Lower leg skin (tissue), 4 donors: ENCODE results near the gene NAB1. TPM values are rescaled to one million over a fixed set of nuclear protein-coding genes. Genes with fewer than 3 reads are reported as not detected.

Source experiments
- DNase-seq, 2 donors: peaks; one replicate each; pipeline ENCODE4 v3.0.0-alpha.2; 2019; ENCODE audit warnings: low spot score in 2 of 2
- H3K4me3 ChIP-seq: fragments of 200-600 bp; sonication (generic); 2 replicates; pipeline ENCODE4 v1.5.1; 2017; ENCODE audit warnings: mild to moderate bottlenecking, low read depth; ENCODE audit not compliant: poor library complexity, severe bottlenecking
- POLR2A ChIP-seq, 2 donors: fragments of 450-650 bp; IDR thresholded peaks; one replicate each; pipeline ENCODE4 v1.6.1; 2016 to 2017; ENCODE audit warnings: antibody characterized with exemption in 2 of 2, mild to moderate bottlenecking in 1 of 2, moderate library complexity in 1 of 2
- WGBS, 2 donors: methylation state at CpG; one replicate each; pipeline ENCODE4 v1.1.5; 2018; 5-methylcytosine and 5-hydroxymethylcytosine counted together
- intact Hi-C: fragments of 100-400 bp; cut with DNase I; formaldehyde crosslinking; loops from one replicate; pipeline ENCODE4 v1.15.0; 2023; ENCODE audit warnings: low total_unique reads
- total RNA-seq, 4 donors: library from RNA; depleted of rRNA; stranded (reverse); fragments of >200 nt; gene quantifications; one replicate each; pipeline ENCODE4 v1.1.0, GENCODE V29; 2016
- TF ChIP-seq, protein P1 (sequence below), 3 donors: fragments of 450-650 bp; IDR thresholded peaks; one replicate each; pipeline ENCODE4 v1.5.1; 2016; ENCODE audit warnings: antibody characterized with exemption in 3 of 3, mild to moderate bottlenecking in 3 of 3, moderate library complexity in 2 of 3

The NAB1 gene, protein sequence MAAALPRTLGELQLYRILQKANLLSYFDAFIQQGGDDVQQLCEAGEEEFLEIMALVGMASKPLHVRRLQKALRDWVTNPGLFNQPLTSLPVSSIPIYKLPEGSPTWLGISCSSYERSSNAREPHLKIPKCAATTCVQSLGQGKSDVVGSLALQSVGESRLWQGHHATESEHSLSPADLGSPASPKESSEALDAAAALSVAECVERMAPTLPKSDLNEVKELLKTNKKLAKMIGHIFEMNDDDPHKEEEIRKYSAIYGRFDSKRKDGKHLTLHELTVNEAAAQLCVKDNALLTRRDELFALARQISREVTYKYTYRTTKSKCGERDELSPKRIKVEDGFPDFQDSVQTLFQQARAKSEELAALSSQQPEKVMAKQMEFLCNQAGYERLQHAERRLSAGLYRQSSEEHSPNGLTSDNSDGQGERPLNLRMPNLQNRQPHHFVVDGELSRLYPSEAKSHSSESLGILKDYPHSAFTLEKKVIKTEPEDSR
- total RNA-seq = 10 to 100 TPM; 66.8 to 82.0 (median 75.1) TPM

DNA sequence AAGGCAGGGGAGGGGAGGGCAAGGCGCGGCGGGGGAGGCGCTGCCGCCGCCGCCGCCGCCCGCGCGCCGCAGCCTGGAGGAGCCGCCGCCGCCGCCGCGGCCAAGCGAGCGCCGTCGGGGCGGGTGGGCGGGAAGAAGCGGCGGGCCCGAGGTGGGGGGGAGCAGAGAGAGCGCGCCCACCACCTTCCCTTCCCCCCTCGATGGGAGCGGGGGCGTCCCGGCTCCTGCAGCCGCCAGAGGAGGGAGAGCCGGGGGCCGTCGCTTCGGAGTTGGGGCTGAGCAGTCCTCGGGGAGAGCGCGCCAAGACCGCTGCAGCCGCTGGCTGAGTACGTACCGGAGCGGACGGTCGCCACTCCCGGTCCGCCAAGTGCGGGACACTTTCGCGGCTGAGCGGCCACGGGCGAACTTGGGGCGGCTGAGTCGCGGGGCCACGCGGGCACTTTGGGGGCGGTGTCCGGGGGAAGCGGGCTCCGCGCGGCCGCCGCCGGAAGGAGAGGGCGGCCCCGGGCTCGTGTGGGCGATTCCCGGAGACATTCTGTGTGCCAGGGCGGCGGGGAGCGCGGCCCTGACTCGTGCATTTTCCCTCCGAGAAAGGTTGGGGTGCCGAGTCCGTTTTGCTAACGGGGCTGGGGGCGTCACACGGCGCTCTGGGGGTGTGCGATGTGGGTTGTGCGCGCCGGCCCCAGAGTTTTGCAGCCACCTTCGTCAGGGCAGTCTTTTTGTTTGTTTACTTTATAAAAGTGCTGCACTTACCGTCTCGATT is at the start of gene NAB1:
NAB1 (plus strand) TSS at position 49 of the 763 bp plus-strand sequence. CDS start 10,094 bp downstream, outside the sequence.
- no peak for TF ChIP-seq POLR2A (IDR thresholded peaks at IDR 0.05)
- TF ChIP-seq, protein P1, sequence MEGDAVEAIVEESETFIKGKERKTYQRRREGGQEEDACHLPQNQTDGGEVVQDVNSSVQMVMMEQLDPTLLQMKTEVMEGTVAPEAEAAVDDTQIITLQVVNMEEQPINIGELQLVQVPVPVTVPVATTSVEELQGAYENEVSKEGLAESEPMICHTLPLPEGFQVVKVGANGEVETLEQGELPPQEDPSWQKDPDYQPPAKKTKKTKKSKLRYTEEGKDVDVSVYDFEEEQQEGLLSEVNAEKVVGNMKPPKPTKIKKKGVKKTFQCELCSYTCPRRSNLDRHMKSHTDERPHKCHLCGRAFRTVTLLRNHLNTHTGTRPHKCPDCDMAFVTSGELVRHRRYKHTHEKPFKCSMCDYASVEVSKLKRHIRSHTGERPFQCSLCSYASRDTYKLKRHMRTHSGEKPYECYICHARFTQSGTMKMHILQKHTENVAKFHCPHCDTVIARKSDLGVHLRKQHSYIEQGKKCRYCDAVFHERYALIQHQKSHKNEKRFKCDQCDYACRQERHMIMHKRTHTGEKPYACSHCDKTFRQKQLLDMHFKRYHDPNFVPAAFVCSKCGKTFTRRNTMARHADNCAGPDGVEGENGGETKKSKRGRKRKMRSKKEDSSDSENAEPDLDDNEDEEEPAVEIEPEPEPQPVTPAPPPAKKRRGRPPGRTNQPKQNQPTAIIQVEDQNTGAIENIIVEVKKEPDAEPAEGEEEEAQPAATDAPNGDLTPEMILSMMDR (IDR thresholded peaks at IDR 0.05) = no peak
- WGBS, 2 donors = 0 to 1% methylated on average over 34 to 46 of the region's 95 CpGs
- intact Hi-C loops = no loop called here
- DNase-seq = peak; percentile 26 to 91
- peak within 1 kb of the TSS; percentile 89 for H3K4me3 ChIP-seq

- DNase-seq = no peak
- intact Hi-C loops = no loop called here
- no peak overlapping the region for H3K4me3 ChIP-seq
- 63 to 81% methylated on average over 8 of the region's 8 CpGs for WGBS, 2 donors
- TF ChIP-seq POLR2A (IDR thresholded peaks at IDR 0.05) = no peak
- TF ChIP-seq, protein P1 (IDR thresholded peaks at IDR 0.05) = no peak
Observed at GRCh38 chr2:190599546-190600220, 49.2 kb upstream of the NAB1 start.

DNA sequence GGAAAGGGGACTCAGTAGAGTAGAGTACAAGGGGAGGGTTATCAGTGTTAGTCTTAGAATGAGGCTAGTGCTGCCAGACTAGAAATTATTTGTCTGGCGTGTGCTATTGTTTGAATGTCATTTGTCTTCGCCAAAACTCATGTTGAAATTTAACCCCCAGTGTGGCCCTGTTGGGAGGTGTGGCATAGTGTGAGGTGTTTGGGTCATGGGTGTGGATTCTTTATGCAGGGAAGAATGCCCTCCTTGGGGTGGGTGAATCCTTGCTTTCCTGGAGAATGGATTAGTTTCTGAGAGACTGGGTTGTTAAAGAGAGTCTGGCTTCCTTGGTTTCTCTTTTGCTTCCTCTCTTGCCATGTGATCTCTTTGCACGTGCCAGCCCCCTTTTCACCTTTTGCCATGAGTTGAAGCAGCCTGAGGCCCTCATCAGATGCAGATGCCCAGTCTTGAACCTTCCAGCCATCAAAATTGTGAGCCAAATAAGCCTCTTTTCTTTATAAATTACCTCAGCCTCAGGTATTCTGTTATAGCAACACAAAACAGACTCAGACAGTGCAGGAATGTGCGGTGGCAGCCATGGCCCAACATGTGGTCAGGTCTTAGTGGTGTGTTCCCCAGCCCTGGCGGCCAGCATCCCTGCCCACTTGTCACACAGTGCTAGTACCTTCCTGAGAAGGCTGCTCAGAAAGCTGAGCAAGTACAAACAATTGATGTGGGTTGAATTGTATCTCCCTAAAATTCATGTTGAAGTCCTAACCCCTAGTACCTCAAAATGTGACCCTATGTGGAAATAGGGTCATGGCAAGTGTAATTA is 48.4 kb upstream of the NAB1 start:
- intact Hi-C loops = no loop called here
- 70 to 76% methylated on average over 5 of the region's 5 CpGs for WGBS, 2 donors
- DNase-seq = no peak
- no peak overlapping the region for H3K4me3 ChIP-seq
- no peak for TF ChIP-seq POLR2A (IDR thresholded peaks at IDR 0.05)
- TF ChIP-seq, protein P1 (IDR thresholded peaks at IDR 0.05) = no peak

- DNase-seq = no peak
- H3K4me3 ChIP-seq = no peak overlapping the region
- intact Hi-C loops = no loop called here
- WGBS, 2 donors = 64 to 69% methylated on average over 5 of the region's 5 CpGs
- TF ChIP-seq POLR2A (IDR thresholded peaks at IDR 0.05) = no peak
- TF ChIP-seq, protein P1 (IDR thresholded peaks at IDR 0.05) = no peak
Observed at GRCh38 chr2:190603374-190603773, 45.5 kb upstream of the NAB1 start.

- 71 to 77% methylated on average over 4 of the region's 4 CpGs for WGBS, 2 donors
- intact Hi-C loops = no loop called here
- DNase-seq = no peak
- TF ChIP-seq, protein P1 (IDR thresholded peaks at IDR 0.05) = no peak
- TF ChIP-seq POLR2A (IDR thresholded peaks at IDR 0.05) = no peak
- no peak overlapping the region for H3K4me3 ChIP-seq
Observed at GRCh38 chr2:190607014-190607597, 41.8 kb upstream of the NAB1 start.
